HepG2 (cell line): ENCODE measurements around the gene PANK2. TPM values are rescaled to one million over a fixed set of nuclear protein-coding genes. Genes with fewer than 3 reads are reported as not detected.

Source experiments
- CTCF ChIP-seq: sonication (generic); formaldehyde crosslinking; IDR thresholded peaks from 2 replicates; pipeline ENCODE4 v1.5.0; 2020; ENCODE audit warnings: mild to moderate bottlenecking, missing genetic modification reagents, moderate library complexity
- DNMT1 ChIP-seq: sonication (generic); formaldehyde crosslinking; IDR thresholded peaks from 2 replicates; pipeline ENCODE4 v1.5.1; 2020; ENCODE audit warnings: mild to moderate bottlenecking, missing genetic modification reagents
- DZIP1 ChIP-seq: sonication (generic); formaldehyde crosslinking; IDR thresholded peaks from 2 replicates; pipeline ENCODE4 v1.5.0; 2020; ENCODE audit warnings: mild to moderate bottlenecking, missing genetic modification reagents
- FOXJ3 ChIP-seq: sonication (generic); formaldehyde crosslinking; IDR thresholded peaks from 2 replicates; pipeline ENCODE4 v1.4.0; 2020; ENCODE audit warnings: missing genetic modification reagents, mild to moderate bottlenecking, borderline replicate concordance
- FOXK2 ChIP-seq: fragments of 450-650 bp; IDR thresholded peaks from 2 replicates; pipeline ENCODE4 v1.6.1; 2016
- HMGXB4 ChIP-seq, 2 experiments: sonication (generic) in 1 of 2; formaldehyde crosslinking in 1 of 2; IDR thresholded peaks; 2 replicates each; pipeline versions ENCODE4 v1.4.0 to v1.6.1; 2018 to 2020; ENCODE audit warnings: missing genetic modification reagents in 2 of 2, borderline replicate concordance in 1 of 2, low read depth in 1 of 2, mild to moderate bottlenecking in 1 of 2, missing biosample characterization in 1 of 2
- KLF9 ChIP-seq: IDR thresholded peaks from 2 replicates; pipeline ENCODE4 v1.6.1; 2016; ENCODE audit warnings: low read depth
- MAFF ChIP-seq: IDR thresholded peaks from 2 replicates; pipeline ENCODE4 v1.6.1; 2011; ENCODE audit warnings: low read depth, low read length, improper control_type of control experiment
- MEIS2 ChIP-seq: sonication (generic); formaldehyde crosslinking; IDR thresholded peaks from 2 replicates; pipeline ENCODE4 v1.9.0; 2021; ENCODE audit warnings: mild to moderate bottlenecking, missing genetic modification reagents
- NFYB ChIP-seq: sonication (generic); formaldehyde crosslinking; IDR thresholded peaks from 2 replicates; pipeline ENCODE4 v1.4.0; 2020; ENCODE audit warnings: missing genetic modification reagents
- RFXAP ChIP-seq: sonication (generic); formaldehyde crosslinking; IDR thresholded peaks from 2 replicates; pipeline ENCODE4 v1.4.0; 2020; ENCODE audit warnings: missing genetic modification reagents, borderline replicate concordance
- YEATS2 ChIP-seq: sonication (generic); formaldehyde crosslinking; IDR thresholded peaks from 2 replicates; pipeline ENCODE4 v1.4.0; 2020; ENCODE audit warnings: missing genetic modification reagents, borderline replicate concordance
- ZNF230 ChIP-seq: sonication (generic); formaldehyde crosslinking; IDR thresholded peaks from 2 replicates; pipeline ENCODE4 v1.4.0; 2020; ENCODE audit warnings: mild to moderate bottlenecking, missing genetic modification reagents
- ZNF30 ChIP-seq: sonication (generic); formaldehyde crosslinking; IDR thresholded peaks from 2 replicates; pipeline ENCODE4 v1.5.0; 2020; ENCODE audit warnings: mild to moderate bottlenecking, missing genetic modification reagents
- ZNF430 ChIP-seq: sonication (generic); formaldehyde crosslinking; IDR thresholded peaks from 2 replicates; pipeline ENCODE4 v1.9.0; 2021; ENCODE audit warnings: mild to moderate bottlenecking, missing genetic modification reagents
- ZNF460 ChIP-seq: sonication (generic); formaldehyde crosslinking; IDR thresholded peaks from 2 replicates; pipeline ENCODE4 v1.5.1; 2020; ENCODE audit warnings: missing genetic modification reagents, mild to moderate bottlenecking, borderline replicate concordance
- ZNF598 ChIP-seq: sonication (generic); formaldehyde crosslinking; IDR thresholded peaks from 2 replicates; pipeline ENCODE4 v1.5.1; 2020; ENCODE audit warnings: mild to moderate bottlenecking, missing genetic modification reagents, borderline replicate concordance
- ZSCAN25 ChIP-seq: sonication (generic); formaldehyde crosslinking; IDR thresholded peaks from 2 replicates; pipeline ENCODE4 v1.8.0; 2022; ENCODE audit warnings: mild to moderate bottlenecking, missing genetic modification reagents
- polyA plus RNA-seq, 8 experiments: library from polyadenylated mRNA; depleted of rRNA in 3 of 8; stranded (reverse) in 7 of 8; unstranded in 1 of 8; fragments of >200 nt; fragmentation: Illumina TruSeq in 4 of 8; extraction: Trizol in 4 of 8; gene quantifications; 2 replicates each; pipeline versions ENCODE4 v1.2.1 to v1.2.3, GENCODE V29; 2011 to 2016; ENCODE audit warnings: low read depth in 4 of 8, missing spikeins in 1 of 8, mixed read lengths in 1 of 8; ENCODE audit not compliant: insufficient read depth in 1 of 8
- total RNA-seq, 5 experiments: library from RNA; depleted of rRNA; stranded (reverse); fragments of >200 nt; fragmentation: Illumina TruSeq; extraction: Trizol; gene quantifications; 2 replicates each; pipeline ENCODE4 v1.2.3, GENCODE V29; 2016; ENCODE audit warnings: low read depth in 1 of 5
- TF ChIP-seq, protein P1 (sequence below): sonication (generic); formaldehyde crosslinking; IDR thresholded peaks from 2 replicates; pipeline ENCODE4 v1.8.0; 2022; ENCODE audit warnings: mild to moderate bottlenecking, missing genetic modification reagents, moderate library complexity

The PANK2 gene
- total and polyA plus RNA-seq, 2 of the 13 experiments (the other 11 are each of a cell fraction or from before 2014, with no cell fraction given), result 39.2 to 123 TPM

DNA sequence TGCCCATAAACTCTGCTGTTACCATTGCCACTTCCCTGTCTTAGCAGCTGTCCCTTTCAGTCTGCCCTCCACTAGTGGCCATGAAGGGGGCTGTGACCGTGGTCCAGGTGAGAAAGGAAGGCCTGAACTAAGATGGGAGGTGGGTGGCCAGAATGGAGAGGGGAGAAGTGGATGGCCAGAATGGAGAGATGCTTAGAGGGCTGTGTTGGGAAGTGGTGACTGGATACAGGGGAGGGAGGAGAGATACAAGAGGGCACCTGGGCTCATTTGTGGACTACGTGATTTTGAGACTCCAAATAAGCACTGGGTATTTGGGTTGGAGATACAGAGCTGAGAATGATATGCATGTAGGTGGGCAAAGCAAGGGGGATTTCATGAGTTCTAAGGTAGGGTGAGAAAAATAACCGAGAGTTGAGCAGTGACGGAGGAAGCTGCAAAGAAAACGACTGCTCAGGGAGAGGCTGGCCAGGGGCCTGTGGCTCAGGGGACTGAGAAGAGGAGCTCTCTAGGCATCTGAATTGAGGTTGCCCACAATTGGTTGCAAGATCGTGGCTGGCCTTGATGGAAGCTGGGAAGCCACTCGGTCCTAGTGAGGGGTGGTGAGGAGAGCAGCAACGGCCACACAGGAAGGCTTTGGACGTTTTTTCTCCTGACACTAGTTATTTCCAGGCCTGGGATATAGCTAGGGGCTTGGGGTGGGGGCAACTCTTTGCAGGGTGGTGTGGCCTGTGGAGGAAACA, 36.9 kb downstream of the PANK2 start (continued):
- no peak for TF ChIP-seq HMGXB4 (CRISPR knock-in tag; IDR thresholded peaks at IDR 0.05; ENCODE audit: borderline replicate concordance in 1 of 2, low read depth in 1 of 2)
- TF ChIP-seq ZNF230 (CRISPR knock-in tag), result peak; percentile 22; the same call in 1 of the 2 replicates
- TF ChIP-seq ZNF460, result no peak
- TF ChIP-seq DZIP1 (CRISPR knock-in tag), result no peak
- TF ChIP-seq KLF9 (CRISPR knock-in tag), result no peak
- TF ChIP-seq ZSCAN25, result 0 out of 2 replicates have a peak, but pooled peaks have one; percentile 39
- no peak for TF ChIP-seq CTCF (CRISPR knock-in tag)
- no peak for TF ChIP-seq ZNF430 (CRISPR knock-in tag)
- no peak for TF ChIP-seq RFXAP
- no peak for TF ChIP-seq FOXK2
- TF ChIP-seq, protein P1, sequence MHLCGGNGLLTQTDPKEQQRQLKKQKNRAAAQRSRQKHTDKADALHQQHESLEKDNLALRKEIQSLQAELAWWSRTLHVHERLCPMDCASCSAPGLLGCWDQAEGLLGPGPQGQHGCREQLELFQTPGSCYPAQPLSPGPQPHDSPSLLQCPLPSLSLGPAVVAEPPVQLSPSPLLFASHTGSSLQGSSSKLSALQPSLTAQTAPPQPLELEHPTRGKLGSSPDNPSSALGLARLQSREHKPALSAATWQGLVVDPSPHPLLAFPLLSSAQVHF (CRISPR knock-in tag), result peak; percentile 34; the same call in 1 of the 2 replicates
- no peak for TF ChIP-seq MAFF
- no peak for TF ChIP-seq ZNF30
- 0 out of 2 replicates have a peak, but pooled peaks have one; percentile 27 for TF ChIP-seq ZNF598 (CRISPR knock-in tag)
- TF ChIP-seq FOXJ3 (CRISPR knock-in tag), result no peak
- TF ChIP-seq MEIS2 (CRISPR knock-in tag), result no peak
- no peak for TF ChIP-seq YEATS2 (CRISPR knock-in tag)
- TF ChIP-seq NFYB, result no peak
- no peak for TF ChIP-seq DNMT1 (CRISPR knock-in tag)
